IMR-90 (cell line): ENCODE data around the gene PSMA7. TPM values are rescaled to one million over a fixed set of nuclear protein-coding genes. Genes with fewer than 3 reads are reported as not detected.

ENCODE experiments used
- ATAC-seq: fragments of 200-7000 bp; cut with Tn5 transposase; 2 replicates; pipeline ENCODE4 v1.9.1; 2020; ENCODE audit warnings: low read depth, mild to moderate bottlenecking, moderate library complexity
- BruUV-seq: library from RNA; stranded (reverse); fragments of 400-500 nt; replicated peaks from 2 replicates; lab custom pipeline; 2021; lab: Mats Ljungman, UMichigan
- CTCF ChIA-PET: fragments of 300-600 bp; formaldehyde crosslinking; extraction: SDS; loops from one replicate; lab custom pipeline; 2021; ENCODE audit warnings: antibody characterized with exemption; lab: Yijun Ruan, JAX
- POLR2A ChIA-PET: fragments of 300-600 bp; sonication (Branson Sonifier 250); formaldehyde crosslinking; loops from one replicate; lab custom pipeline; 2022; ENCODE audit warnings: antibody characterized with exemption; ENCODE audit not compliant: unreplicated experiment; lab: Charles Lee
- DNase-seq: peaks from one replicate; pipeline ENCODE4 v3.0.0; 2013
- H2AFZ ChIP-seq: replicated peaks from 2 replicates; pipeline ENCODE3; 2013; ENCODE audit warnings: low read length, mild to moderate bottlenecking; ENCODE audit not compliant: poor library complexity
- H2AK5ac ChIP-seq: 2 replicates; pipeline ENCODE4 v1.6.1; 2013; ENCODE audit warnings: low read depth, low read length, inconsistent platforms
- H2AK9ac ChIP-seq: replicated peaks from 2 replicates; pipeline ENCODE3; 2013; ENCODE audit warnings: mild to moderate bottlenecking, low read depth, low read length, moderate library complexity; ENCODE audit not compliant: poor library complexity
- H2BK120ac ChIP-seq: 2 replicates; pipeline ENCODE4 v1.6.1; 2013; ENCODE audit warnings: low read depth, low read length, inconsistent platforms
- H2BK15ac ChIP-seq: 3 replicates; pipeline ENCODE4 v1.6.1; 2013; ENCODE audit warnings: low read depth, low read length, inconsistent platforms
- H2BK20ac ChIP-seq: 2 replicates; pipeline ENCODE4 v1.6.1; 2013; ENCODE audit warnings: low read depth, mild to moderate bottlenecking, inconsistent platforms, low read length, moderate library complexity
- H2BK5ac ChIP-seq: 2 replicates; pipeline ENCODE4 v1.6.1; 2013; ENCODE audit warnings: mild to moderate bottlenecking, low read depth, low read length, inconsistent platforms; ENCODE audit not compliant: poor library complexity, severe bottlenecking
- H3K14ac ChIP-seq: replicated peaks from 2 replicates; pipeline ENCODE4 v1.6.1; 2013; ENCODE audit warnings: low read depth, low read length, inconsistent platforms
- H3K18ac ChIP-seq: 2 replicates; pipeline ENCODE4 v1.6.1; 2013; ENCODE audit warnings: low read depth, low read length, control low read depth
- H3K23ac ChIP-seq: 2 replicates; pipeline ENCODE4 v1.6.1; 2013; ENCODE audit warnings: low read depth, low read length, inconsistent platforms
- H3K27ac ChIP-seq: 2 replicates; pipeline ENCODE4 v1.5.1; 2013; ENCODE audit warnings: mild to moderate bottlenecking, control low read depth, low read length; ENCODE audit not compliant: insufficient read depth
- H3K27me3 ChIP-seq: 2 replicates; pipeline ENCODE4 v1.6.1; 2013; ENCODE audit warnings: low read length; ENCODE audit not compliant: control insufficient read depth, insufficient read depth
- H3K36me3 ChIP-seq: 2 replicates; pipeline ENCODE4 v1.6.1; 2013; ENCODE audit warnings: low read length, mixed read lengths; ENCODE audit not compliant: control insufficient read depth, insufficient read depth
- H3K4ac ChIP-seq: 2 replicates; pipeline ENCODE4 v1.6.1; 2013; ENCODE audit warnings: low read depth, low read length, inconsistent platforms
- H3K4me1 ChIP-seq: 2 replicates; pipeline ENCODE4 v1.6.1; 2013; ENCODE audit warnings: low read length, mixed read lengths; ENCODE audit not compliant: control insufficient read depth, insufficient read depth
- H3K4me2 ChIP-seq: 2 replicates; pipeline ENCODE4 v1.6.1; 2013; ENCODE audit warnings: low read depth, mild to moderate bottlenecking, control low read depth, low read length, moderate library complexity
- H3K4me3 ChIP-seq: 2 replicates; pipeline ENCODE4 v1.5.1; 2013; ENCODE audit warnings: low read depth, mild to moderate bottlenecking, control low read depth, low read length, moderate library complexity; ENCODE audit not compliant: insufficient read depth
- H3K56ac ChIP-seq: 2 replicates; pipeline ENCODE4 v1.6.1; 2013; ENCODE audit warnings: low read length, inconsistent platforms; ENCODE audit not compliant: insufficient read depth; ENCODE audit errors: extremely low read depth
- H3K79me1 ChIP-seq, 2 experiments: 2 replicates each; pipeline ENCODE4 v1.6.1; 2013; ENCODE audit warnings: low read length in 2 of 2, inconsistent platforms in 1 of 2, low read depth in 1 of 2
- H3K9ac ChIP-seq: 2 replicates; pipeline ENCODE4 v1.6.1; 2013; ENCODE audit warnings: low read depth, low read length, control low read depth
- H3K9me1 ChIP-seq: 2 replicates; pipeline ENCODE4 v1.6.1; 2013; ENCODE audit warnings: low read length, inconsistent platforms; ENCODE audit not compliant: insufficient read depth
- H3K9me3 ChIP-seq: 2 replicates; pipeline ENCODE4 v1.6.1; 2013; ENCODE audit warnings: low read length; ENCODE audit not compliant: control insufficient read depth, insufficient read depth
- H4K20me1 ChIP-seq: 2 replicates; pipeline ENCODE4 v1.6.1; 2013; ENCODE audit warnings: low read length, inconsistent platforms; ENCODE audit not compliant: insufficient read depth
- H4K5ac ChIP-seq: 2 replicates; pipeline ENCODE4 v1.6.1; 2013; ENCODE audit warnings: mild to moderate bottlenecking, low read depth, low read length, control low read depth
- H4K8ac ChIP-seq, 2 experiments: 2 replicates each; pipeline ENCODE4 v1.6.1; 2013; ENCODE audit warnings: low read depth in 2 of 2, low read length in 2 of 2, control low read depth in 1 of 2, inconsistent platforms in 1 of 2
- H4K91ac ChIP-seq: 2 replicates; pipeline ENCODE4 v1.6.1; 2013; ENCODE audit warnings: low read depth, low read length, inconsistent platforms; ENCODE audit not compliant: insufficient read depth
- CEBPB ChIP-seq: IDR thresholded peaks from 2 replicates; pipeline ENCODE4 v1.6.1; 2012; ENCODE audit warnings: low read depth, low read length, improper control_type of control experiment
- FOS ChIP-seq: fragments of 150-350 bp; IDR thresholded peaks from 2 replicates; pipeline ENCODE4 v1.6.1; 2016; ENCODE audit warnings: low read depth, low read length
- MAZ ChIP-seq: IDR thresholded peaks from 2 replicates; pipeline ENCODE4 v1.6.1; 2012; ENCODE audit warnings: low read depth, mild to moderate bottlenecking, low read length, improper control_type of control experiment, moderate library complexity, borderline replicate concordance
- MXI1 ChIP-seq: IDR thresholded peaks from 2 replicates; pipeline ENCODE4 v1.6.1; 2012; ENCODE audit warnings: low read depth, mild to moderate bottlenecking, low read length, moderate library complexity, borderline replicate concordance
- NFE2L2 ChIP-seq: fragments of 150-350 bp; IDR thresholded peaks from 2 replicates; pipeline ENCODE4 v1.6.1; 2016; ENCODE audit warnings: low read depth, mild to moderate bottlenecking, low read length
- POLR2A ChIP-seq: IDR thresholded peaks from 2 replicates; pipeline ENCODE4 v1.6.1; 2012; ENCODE audit warnings: mild to moderate bottlenecking, low read depth, low read length
- RFX5 ChIP-seq: IDR thresholded peaks from 2 replicates; pipeline ENCODE4 v1.8.0; 2012; ENCODE audit warnings: low read depth, mild to moderate bottlenecking, low read length, moderate library complexity
- SMC3 ChIP-seq: fragments of 150-350 bp; IDR thresholded peaks from 2 replicates; pipeline ENCODE4 v1.6.1; 2016; ENCODE audit warnings: low read depth, mild to moderate bottlenecking, antibody characterized with exemption, low read length, moderate library complexity
- WGBS, 2 experiments: methylation state at CpG; one replicate each; pipeline versions ENCODE4 v1.1.5 to v1.1.7; 2013; ENCODE audit warnings: missing lambda C conversion rate in 2 of 2; ENCODE audit not compliant: insufficient read length in 1 of 2; ENCODE audit errors: extremely low coverage in 2 of 2; 5-methylcytosine and 5-hydroxymethylcytosine counted together
- dilution Hi-C: fragments of 300-500 bp; cut with HindIII; formaldehyde crosslinking; loops from one replicate; pipeline ENCODE4 v1.14.3; 2018; ENCODE audit warnings: low sequenced_read_pairs; ENCODE audit not compliant: unreplicated experiment
- in situ Hi-C: fragments of 300-500 bp; cut with MboI; formaldehyde crosslinking; loops from 3 replicates; pipeline ENCODE4 v1.14.3; 2019; ENCODE audit warnings: low sequenced_read_pairs, inconsistent platforms, mixed read lengths
- intact Hi-C: fragments of 100-400 bp; cut with micrococcal nuclease; formaldehyde crosslinking; loops from 2 replicates; pipeline ENCODE4 v1.10.0; 2022
- polyA plus RNA-seq, 3 experiments: library from polyadenylated mRNA; depleted of rRNA; stranded (reverse); fragments of >200 nt; gene quantifications; 2 replicates each; pipeline ENCODE4 v1.2.3, GENCODE V29; 2012; ENCODE audit warnings: low replicate concordance in 1 of 3
- total RNA-seq: library from RNA; depleted of rRNA; stranded (reverse); fragments of >200 nt; gene quantifications from 2 replicates; pipeline ENCODE4 v1.2.3, GENCODE V29; 2012
- TF ChIP-seq, protein P1 (sequence below): conservative IDR thresholded peaks from 2 replicates; pipeline ENCODE4 v1.5.1; 2012; ENCODE audit warnings: mild to moderate bottlenecking, low read depth, low read length, improper control_type of control experiment

The PSMA7 gene
- total and polyA plus RNA-seq, 2 of the 4 experiments (the other 2 are of a cell fraction), result 417 to 458 TPM

GRCh38 chr20:62183426-62184142, 40.4 kb upstream of the PSMA7 start:
- no peak for ATAC-seq
- ChIA-PET CTCF (no interaction called here), POLR2A (no interaction called here)
- H3K27ac ChIP-seq, result peak overlapping the region; percentile 79
- H4K91ac ChIP-seq, result peak overlapping the region; percentile 57; the same call in 1 of the 2 replicates
- peak overlapping the region; percentile 63; the same call in 1 of the 2 replicates for H2AK5ac ChIP-seq
- peak overlapping the region; percentile 98 for H3K9ac ChIP-seq
- BruUV-seq, result no TSS peak
- H2AK9ac ChIP-seq, result peak overlapping the region; percentile 56
- no peaks in the 10 kb centered on the region for H3K27me3 ChIP-seq
- H3K14ac ChIP-seq, result peak overlapping the region; percentile 66; the same call in 1 of the 2 replicates
- in situ Hi-C loops, result no loop called here
- dilution Hi-C loops, result no loop called here
- peak overlapping the region; percentile 93 to 97 for H4K8ac ChIP-seq
- peak overlapping the region; percentile 83 for H4K5ac ChIP-seq
- H3K4me3 ChIP-seq, result peak overlapping the region; percentile 94
- H2BK5ac ChIP-seq, result no peak overlapping the region
- H4K20me1 ChIP-seq, result peaks cover 14% of the 10 kb centered on the region; the same call in 1 of the 2 replicates
- TF ChIP-seq FOS, result no peak
- no peak for TF ChIP-seq SMC3
- no peak for TF ChIP-seq MXI1
- no peak for TF ChIP-seq MAZ
- no peak for TF ChIP-seq POLR2A
- TF ChIP-seq, protein P1, sequence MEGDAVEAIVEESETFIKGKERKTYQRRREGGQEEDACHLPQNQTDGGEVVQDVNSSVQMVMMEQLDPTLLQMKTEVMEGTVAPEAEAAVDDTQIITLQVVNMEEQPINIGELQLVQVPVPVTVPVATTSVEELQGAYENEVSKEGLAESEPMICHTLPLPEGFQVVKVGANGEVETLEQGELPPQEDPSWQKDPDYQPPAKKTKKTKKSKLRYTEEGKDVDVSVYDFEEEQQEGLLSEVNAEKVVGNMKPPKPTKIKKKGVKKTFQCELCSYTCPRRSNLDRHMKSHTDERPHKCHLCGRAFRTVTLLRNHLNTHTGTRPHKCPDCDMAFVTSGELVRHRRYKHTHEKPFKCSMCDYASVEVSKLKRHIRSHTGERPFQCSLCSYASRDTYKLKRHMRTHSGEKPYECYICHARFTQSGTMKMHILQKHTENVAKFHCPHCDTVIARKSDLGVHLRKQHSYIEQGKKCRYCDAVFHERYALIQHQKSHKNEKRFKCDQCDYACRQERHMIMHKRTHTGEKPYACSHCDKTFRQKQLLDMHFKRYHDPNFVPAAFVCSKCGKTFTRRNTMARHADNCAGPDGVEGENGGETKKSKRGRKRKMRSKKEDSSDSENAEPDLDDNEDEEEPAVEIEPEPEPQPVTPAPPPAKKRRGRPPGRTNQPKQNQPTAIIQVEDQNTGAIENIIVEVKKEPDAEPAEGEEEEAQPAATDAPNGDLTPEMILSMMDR, result no peak
- TF ChIP-seq RFX5, result no peak
- no peak for TF ChIP-seq NFE2L2
- no peak for TF ChIP-seq CEBPB
- peaks cover 8% of the 10 kb centered on the region; the same call in 1 of the 2 replicates for H3K9me1 ChIP-seq
- 27% methylated on average over 8 of the region's 25 CpGs; no CpG with 5 or more reads in 1 of the 2 experiments for WGBS, 2 experiments
- H2BK15ac ChIP-seq, result no peak overlapping the region
- H2AFZ ChIP-seq, result peak overlapping the region; percentile 95
- peaks cover 7% of the 10 kb centered on the region for H3K4me1 ChIP-seq
- H3K79me1 ChIP-seq, result peaks cover 23 to 43% of the 10 kb centered on the region in 2 experiments
- peak overlapping the region; percentile 73; the same call in 1 of the 2 replicates for H3K4ac ChIP-seq
- no peaks in the 10 kb centered on the region for H3K9me3 ChIP-seq
- H3K23ac ChIP-seq, result peak overlapping the region; percentile 83
- DNase-seq, result no peak
- peak overlapping the region; percentile 98 for H3K4me2 ChIP-seq
- peaks cover 8% of the 10 kb centered on the region for H3K36me3 ChIP-seq
- H3K18ac ChIP-seq, result no peak overlapping the region
- H3K56ac ChIP-seq, result peak overlapping the region; percentile 81
- no peak overlapping the region for H2BK20ac ChIP-seq
- intact Hi-C loops, result loop anchor here (10.0 kb wide), 1 partner anchor 71 kb away; no protein-coding TSS in a partner anchor
- no peak overlapping the region for H2BK120ac ChIP-seq
